ENCODE data around the gene GLI1.
A peak's percentile ranks its signal among the peaks of the same experiment; 100 is the strongest.

- TF ChIP-seq CTCF (IDR thresholded peaks at IDR 0.05 in 4 of 5, conservative IDR thresholded peaks at IDR 0.05 in 1 of 5) (no peak), POLR2A (IDR thresholded peaks at IDR 0.05) (peak; percentile 93)
These were observed 28.5 kb upstream of the GLI1 start, which contains the start of gene R3HDM2 for GRCh38 chr12:57430931-57431566.

Data from gastrocnemius medialis (tissue), 4 donors.